ENCODE results near the gene CTIF. TPM values are rescaled to one million over a fixed set of nuclear protein-coding genes. Genes with fewer than 3 reads are reported as not detected.

The CTIF gene
- polyA plus RNA-seq, 3 donors, result 0.38 to 8.7 (median 1.2) TPM

GRCh38 chr18:48682768-48683167 lies 143.9 kb downstream of the CTIF start:
- Histone ChIP-seq H3K79me2 (ENCODE audit: insufficient read depth, low read length) (no peaks in the 10 kb centered on the region), H3K4me3 (replicated peaks in 1 of 3; ENCODE audit: low read depth in 2 of 3, low read length in 3 of 3) (no peak overlapping the region), H4K20me1 (ENCODE audit: insufficient read depth, low read length) (no peaks in the 10 kb centered on the region), H3K9me3 (replicated peaks in 1 of 2; ENCODE audit: control insufficient read depth in 1 of 2, insufficient read depth in 1 of 2, low read length in 2 of 2) (no peaks in the 10 kb centered on the region), H3K36me3 (replicated peaks in 1 of 2; ENCODE audit: control insufficient read depth in 1 of 2, insufficient read depth in 2 of 2, low read length in 2 of 2) (no peaks in the 10 kb centered on the region), H3K4me1 (ENCODE audit: control insufficient read depth in 1 of 2, insufficient read depth in 2 of 2, low read length in 2 of 2) (peaks cover 12 to 18% of the 10 kb centered on the region in 2 donors), H3K4me2 (replicated peaks; ENCODE audit: extremely low read depth, low read length, poor library complexity, severe bottlenecking) (no peak overlapping the region), H3K27ac (ENCODE audit: low read depth in 1 of 2, low read length in 2 of 2) (no peak overlapping the region), H3K27me3 (ENCODE audit: control insufficient read depth in 2 of 2, insufficient read depth in 2 of 2, low read length in 2 of 2) (no peaks in the 10 kb centered on the region), H3K9ac (ENCODE audit: insufficient read depth, low read length, poor library complexity, severe bottlenecking) (no peak overlapping the region), H2AFZ (ENCODE audit: insufficient read depth, low read depth, low read length, poor library complexity, severe bottlenecking) (no peak overlapping the region)
- intact Hi-C loops (cut with micrococcal nuclease), result loop anchor here in 1 of 2 donors (5.0 kb wide), 1 partner anchor 95 kb away; no protein-coding TSS in a partner anchor
- peaks cover 19% of the 10 kb centered on the region for H3K4me1 Mint-ChIP-seq
- no peak for TF ChIP-seq CTCF (IDR thresholded peaks at IDR 0.05)
- no peak overlapping the region for H3K4me3 Mint-ChIP-seq
- H3K9me3 Mint-ChIP-seq, result no peaks in the 10 kb centered on the region
- DNase-seq, result no peak
- 100% methylated on average over 3 of the region's 13 CpGs for WGBS (ENCODE audit: insufficient coverage)
- peaks cover 20 to 26% of the 10 kb centered on the region in 2 donors for H3K36me3 Mint-ChIP-seq
- H3K27ac Mint-ChIP-seq, result no peak overlapping the region
- peaks cover 0 to 2% (median 1%) of the 10 kb centered on the region in 3 donors for H3K27me3 Mint-ChIP-seq (ENCODE audit: low read depth in 3 of 3)

- no peaks in the 10 kb centered on the region for H3K27me3 ChIP-seq (ENCODE audit: control insufficient read depth in 2 of 2, insufficient read depth in 2 of 2, low read length in 2 of 2)
- no peak overlapping the region for H2AFZ ChIP-seq (ENCODE audit: insufficient read depth, low read depth, low read length, poor library complexity, severe bottlenecking)
- no peak overlapping the region for H3K4me3 ChIP-seq (replicated peaks in 1 of 3; ENCODE audit: low read depth in 2 of 3, low read length in 3 of 3)
- H4K20me1 ChIP-seq (ENCODE audit: insufficient read depth, low read length), result no peaks in the 10 kb centered on the region
- H3K4me2 ChIP-seq (replicated peaks; ENCODE audit: extremely low read depth, low read length, poor library complexity, severe bottlenecking), result no peak overlapping the region
- H3K4me1 ChIP-seq (ENCODE audit: control insufficient read depth in 1 of 2, insufficient read depth in 2 of 2, low read length in 2 of 2), result peaks cover 10 to 15% of the 10 kb centered on the region in 2 donors
- no peaks in the 10 kb centered on the region for H3K9me3 ChIP-seq (replicated peaks in 1 of 2; ENCODE audit: control insufficient read depth in 1 of 2, insufficient read depth in 1 of 2, low read length in 2 of 2)
- no peak overlapping the region for H3K9ac ChIP-seq (ENCODE audit: insufficient read depth, low read length, poor library complexity, severe bottlenecking)
- no peak overlapping the region for H3K4me3 Mint-ChIP-seq
- TF ChIP-seq CTCF (IDR thresholded peaks at IDR 0.05), result no peak
- no peak overlapping the region for H3K27ac Mint-ChIP-seq
- peaks cover 16% of the 10 kb centered on the region for H3K4me1 Mint-ChIP-seq
- H3K36me3 ChIP-seq (replicated peaks in 1 of 2; ENCODE audit: control insufficient read depth in 1 of 2, insufficient read depth in 2 of 2, low read length in 2 of 2), result no peaks in the 10 kb centered on the region
- intact Hi-C loops (cut with micrococcal nuclease), result loop anchor here in 1 of 2 donors (5.0 kb wide), 1 partner anchor 94 kb away; no protein-coding TSS in a partner anchor
- H3K9me3 Mint-ChIP-seq, result no peaks in the 10 kb centered on the region
- H3K79me2 ChIP-seq (ENCODE audit: insufficient read depth, low read length), result no peaks in the 10 kb centered on the region
- H3K27me3 Mint-ChIP-seq (ENCODE audit: low read depth in 3 of 3), result peaks cover 0 to 1% (median 1%) of the 10 kb centered on the region in 3 donors
- 100% methylated on average over 4 of the region's 6 CpGs for WGBS (ENCODE audit: insufficient coverage)
- H3K27ac ChIP-seq (ENCODE audit: low read depth in 1 of 2, low read length in 2 of 2), result no peak overlapping the region
- H3K36me3 Mint-ChIP-seq, result peaks cover 21 to 26% of the 10 kb centered on the region in 2 donors
- DNase-seq, result no peak
Measured at GRCh38 chr18:48683197-48683596, 144.4 kb downstream of the CTIF start.
